ENCODE data around the gene GPR158. TPM values are rescaled to one million over a fixed set of nuclear protein-coding genes. Genes with fewer than 3 reads are reported as not detected.

The GPR158 gene
- total RNA-seq, 1 donor from 2014 or later: 0.52 TPM

- Histone ChIP-seq H3K27me3 (ENCODE audit: control insufficient read depth in 3 of 3, insufficient read depth in 3 of 3, low read length in 3 of 3) (no peaks in the 10 kb centered on the region), H3K4me1 (ENCODE audit: control insufficient read depth in 3 of 3, insufficient read depth in 3 of 3, low read length in 3 of 3) (no peaks in the 10 kb centered on the region), H3K27ac (ENCODE audit: low read depth, low read length) (no peak overlapping the region), H3K36me3 (ENCODE audit: control insufficient read depth in 3 of 3, insufficient read depth in 3 of 3, low read length in 3 of 3) (no peaks in the 10 kb centered on the region), H3K9ac (ENCODE audit: low read depth in 1 of 3, low read length in 3 of 3) (no peak overlapping the region), H3K9me3 (ENCODE audit: control insufficient read depth in 3 of 3, low read length in 3 of 3) (peaks cover 0 to 3% (median 0%) of the 10 kb centered on the region in 3 donors), H3K4me3 (ENCODE audit: low read length in 3 of 3) (no peak overlapping the region)
Measured at GRCh38 chr10:25384618-25385017, 209.8 kb downstream of the GPR158 start.

GRCh38 chr10:25388188-25388861, 213.5 kb downstream of the GPR158 start:
- Histone ChIP-seq H3K27me3 (ENCODE audit: control insufficient read depth in 3 of 3, insufficient read depth in 3 of 3, low read length in 3 of 3) (no peaks in the 10 kb centered on the region), H3K4me1 (ENCODE audit: control insufficient read depth in 3 of 3, insufficient read depth in 3 of 3, low read length in 3 of 3) (no peaks in the 10 kb centered on the region), H3K27ac (ENCODE audit: low read depth, low read length) (no peak overlapping the region), H3K4me3 (ENCODE audit: low read length in 3 of 3) (no peak overlapping the region), H3K9me3 (ENCODE audit: control insufficient read depth in 3 of 3, low read length in 3 of 3) (peaks cover 0 to 3% (median 0%) of the 10 kb centered on the region in 3 donors), H3K36me3 (ENCODE audit: control insufficient read depth in 3 of 3, insufficient read depth in 3 of 3, low read length in 3 of 3) (no peaks in the 10 kb centered on the region), H3K9ac (ENCODE audit: low read depth in 1 of 3, low read length in 3 of 3) (no peak overlapping the region)

- Histone ChIP-seq H3K9me3 (ENCODE audit: control insufficient read depth in 3 of 3, low read length in 3 of 3) (peaks cover 0 to 3% (median 0%) of the 10 kb centered on the region in 3 donors), H3K4me3 (ENCODE audit: low read length in 3 of 3) (no peak overlapping the region), H3K9ac (ENCODE audit: low read depth in 1 of 3, low read length in 3 of 3) (no peak overlapping the region), H3K36me3 (ENCODE audit: control insufficient read depth in 3 of 3, insufficient read depth in 3 of 3, low read length in 3 of 3) (no peaks in the 10 kb centered on the region), H3K4me1 (ENCODE audit: control insufficient read depth in 3 of 3, insufficient read depth in 3 of 3, low read length in 3 of 3) (no peaks in the 10 kb centered on the region), H3K27ac (ENCODE audit: low read depth, low read length) (no peak overlapping the region), H3K27me3 (ENCODE audit: control insufficient read depth in 3 of 3, insufficient read depth in 3 of 3, low read length in 3 of 3) (no peaks in the 10 kb centered on the region)
Measured at GRCh38 chr10:25388862-25389206, 214.0 kb downstream of the GPR158 start.

DNA sequence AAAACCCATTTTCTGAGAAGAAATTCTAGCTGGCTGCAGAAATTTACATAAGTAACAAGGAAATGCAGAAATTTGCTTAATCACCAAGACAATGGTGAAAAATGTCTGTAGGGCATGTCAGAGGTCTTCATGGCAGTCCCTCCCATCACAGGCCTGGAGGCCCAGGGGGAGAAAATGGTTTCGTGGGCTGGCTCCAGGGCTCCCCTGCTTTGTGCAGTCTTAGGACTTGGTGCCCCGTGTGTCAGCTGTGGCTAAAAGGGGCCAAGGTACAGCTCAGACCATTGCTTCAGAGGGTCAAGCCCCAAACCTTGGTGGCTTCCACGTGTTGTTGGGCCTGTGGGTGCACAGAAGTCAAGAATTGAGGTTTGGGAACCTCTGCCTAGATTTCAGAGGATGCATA, 215.9 kb downstream of the GPR158 start:
- H3K9ac ChIP-seq (ENCODE audit: low read depth in 1 of 3, low read length in 3 of 3): no peak overlapping the region
- H3K4me1 ChIP-seq (ENCODE audit: control insufficient read depth in 3 of 3, insufficient read depth in 3 of 3, low read length in 3 of 3): no peaks in the 10 kb centered on the region
- H3K9me3 ChIP-seq (ENCODE audit: control insufficient read depth in 3 of 3, low read length in 3 of 3): peaks cover 0 to 3% (median 0%) of the 10 kb centered on the region in 3 donors
- H3K4me3 ChIP-seq (ENCODE audit: low read length in 3 of 3): no peak overlapping the region
- no peaks in the 10 kb centered on the region for H3K27me3 ChIP-seq (ENCODE audit: control insufficient read depth in 3 of 3, insufficient read depth in 3 of 3, low read length in 3 of 3)
- H3K36me3 ChIP-seq (ENCODE audit: control insufficient read depth in 3 of 3, insufficient read depth in 3 of 3, low read length in 3 of 3): no peaks in the 10 kb centered on the region
- H3K27ac ChIP-seq (ENCODE audit: low read depth, low read length): no peak overlapping the region

DNA sequence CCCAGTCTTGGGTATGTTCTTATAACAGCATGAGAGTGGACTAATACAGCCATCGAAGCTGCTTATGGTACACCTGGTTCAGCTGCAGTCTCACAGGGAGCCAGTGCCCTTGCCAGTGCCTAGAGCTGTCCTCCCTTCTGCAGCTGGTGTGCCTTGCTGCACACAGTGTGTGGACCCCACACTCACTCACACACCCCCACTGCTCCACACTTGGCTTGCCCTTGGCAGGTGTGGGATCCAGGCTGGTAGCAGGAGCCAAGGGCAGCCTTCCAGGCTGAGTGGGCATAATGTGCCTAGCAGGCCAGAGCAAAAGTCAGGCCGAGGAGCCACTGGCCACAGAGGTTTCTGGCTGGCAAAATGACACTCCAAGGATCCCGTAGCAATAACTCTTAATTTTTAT, 217.3 kb downstream of the GPR158 start:
- no peak overlapping the region for H3K27ac ChIP-seq (ENCODE audit: low read depth, low read length)
- no peak overlapping the region for H3K9ac ChIP-seq (ENCODE audit: low read depth in 1 of 3, low read length in 3 of 3)
- H3K27me3 ChIP-seq (ENCODE audit: control insufficient read depth in 3 of 3, insufficient read depth in 3 of 3, low read length in 3 of 3): no peaks in the 10 kb centered on the region
- H3K36me3 ChIP-seq (ENCODE audit: control insufficient read depth in 3 of 3, insufficient read depth in 3 of 3, low read length in 3 of 3): no peaks in the 10 kb centered on the region
- H3K4me1 ChIP-seq (ENCODE audit: control insufficient read depth in 3 of 3, insufficient read depth in 3 of 3, low read length in 3 of 3): no peaks in the 10 kb centered on the region
- peaks cover 0 to 3% (median 0%) of the 10 kb centered on the region in 3 donors for H3K9me3 ChIP-seq (ENCODE audit: control insufficient read depth in 3 of 3, low read length in 3 of 3)
- no peak overlapping the region for H3K4me3 ChIP-seq (ENCODE audit: low read length in 3 of 3)

DNA sequence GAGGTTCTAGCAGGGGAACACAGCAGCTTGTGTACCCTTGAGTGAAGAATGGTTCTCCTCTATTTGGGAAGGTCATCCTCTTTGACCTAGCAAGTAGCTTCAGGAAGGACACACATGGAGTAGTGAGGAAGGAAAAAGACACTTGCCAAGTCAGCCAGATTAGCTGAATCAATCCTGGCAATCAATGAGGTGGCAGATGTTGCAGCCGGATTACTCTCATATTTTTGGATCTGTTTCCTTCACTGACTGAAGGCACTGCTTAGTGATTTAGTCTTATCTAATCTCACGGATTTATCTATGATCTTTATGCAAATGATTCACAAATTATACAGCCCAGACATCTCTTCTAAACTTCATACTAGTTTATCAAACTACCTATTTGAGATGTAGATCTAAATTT, 218.8 kb downstream of the GPR158 start:
- Histone ChIP-seq H3K27me3 (ENCODE audit: control insufficient read depth in 3 of 3, insufficient read depth in 3 of 3, low read length in 3 of 3) (no peaks in the 10 kb centered on the region), H3K27ac (ENCODE audit: low read depth, low read length) (no peak overlapping the region), H3K4me3 (ENCODE audit: low read length in 3 of 3) (no peak overlapping the region), H3K9ac (ENCODE audit: low read depth in 1 of 3, low read length in 3 of 3) (no peak overlapping the region), H3K36me3 (ENCODE audit: control insufficient read depth in 3 of 3, insufficient read depth in 3 of 3, low read length in 3 of 3) (no peaks in the 10 kb centered on the region), H3K4me1 (ENCODE audit: control insufficient read depth in 3 of 3, insufficient read depth in 3 of 3, low read length in 3 of 3) (no peaks in the 10 kb centered on the region), H3K9me3 (ENCODE audit: control insufficient read depth in 3 of 3, low read length in 3 of 3) (no peaks in the 10 kb centered on the region)

DNA sequence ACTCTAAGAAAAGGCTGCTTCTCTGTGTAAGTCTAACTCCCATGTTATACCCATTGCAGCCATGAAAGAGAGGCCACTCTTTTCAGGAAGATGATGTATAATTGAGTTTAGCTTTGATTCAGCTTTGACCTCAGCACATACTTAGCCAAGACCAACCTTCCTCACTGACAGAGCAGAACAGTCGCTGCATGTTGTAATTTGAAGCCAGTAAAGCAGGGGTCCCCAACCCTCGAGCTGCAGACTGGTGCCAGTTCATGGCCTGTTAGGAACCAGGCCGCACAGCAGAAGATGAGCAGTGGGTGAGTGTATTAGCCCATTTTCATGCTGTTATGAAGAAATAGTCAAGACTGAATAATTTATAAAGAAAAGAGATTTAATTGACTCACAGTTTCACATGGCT, 223.9 kb downstream of the GPR158 start:
- no peaks in the 10 kb centered on the region for H3K27me3 ChIP-seq (ENCODE audit: control insufficient read depth in 3 of 3, insufficient read depth in 3 of 3, low read length in 3 of 3)
- H3K4me3 ChIP-seq (ENCODE audit: low read length in 3 of 3): no peak overlapping the region
- H3K9ac ChIP-seq (ENCODE audit: low read depth in 1 of 3, low read length in 3 of 3): no peak overlapping the region
- H3K9me3 ChIP-seq (ENCODE audit: control insufficient read depth in 3 of 3, low read length in 3 of 3): no peaks in the 10 kb centered on the region
- H3K36me3 ChIP-seq (ENCODE audit: control insufficient read depth in 3 of 3, insufficient read depth in 3 of 3, low read length in 3 of 3): no peaks in the 10 kb centered on the region
- H3K4me1 ChIP-seq (ENCODE audit: control insufficient read depth in 3 of 3, insufficient read depth in 3 of 3, low read length in 3 of 3): no peaks in the 10 kb centered on the region
- H3K27ac ChIP-seq (ENCODE audit: low read depth, low read length): no peak overlapping the region

GRCh38 chr10:25405871-25406270, 231.1 kb downstream of the GPR158 start:
- Histone ChIP-seq H3K9me3 (ENCODE audit: control insufficient read depth in 3 of 3, low read length in 3 of 3) (no peaks in the 10 kb centered on the region), H3K36me3 (ENCODE audit: control insufficient read depth in 3 of 3, insufficient read depth in 3 of 3, low read length in 3 of 3) (no peaks in the 10 kb centered on the region), H3K9ac (ENCODE audit: low read depth in 1 of 3, low read length in 3 of 3) (no peak overlapping the region), H3K4me3 (ENCODE audit: low read length in 3 of 3) (no peak overlapping the region), H3K27ac (ENCODE audit: low read depth, low read length) (no peak overlapping the region), H3K4me1 (ENCODE audit: control insufficient read depth in 3 of 3, insufficient read depth in 3 of 3, low read length in 3 of 3) (no peaks in the 10 kb centered on the region), H3K27me3 (ENCODE audit: control insufficient read depth in 3 of 3, insufficient read depth in 3 of 3, low read length in 3 of 3) (no peaks in the 10 kb centered on the region)

DNA sequence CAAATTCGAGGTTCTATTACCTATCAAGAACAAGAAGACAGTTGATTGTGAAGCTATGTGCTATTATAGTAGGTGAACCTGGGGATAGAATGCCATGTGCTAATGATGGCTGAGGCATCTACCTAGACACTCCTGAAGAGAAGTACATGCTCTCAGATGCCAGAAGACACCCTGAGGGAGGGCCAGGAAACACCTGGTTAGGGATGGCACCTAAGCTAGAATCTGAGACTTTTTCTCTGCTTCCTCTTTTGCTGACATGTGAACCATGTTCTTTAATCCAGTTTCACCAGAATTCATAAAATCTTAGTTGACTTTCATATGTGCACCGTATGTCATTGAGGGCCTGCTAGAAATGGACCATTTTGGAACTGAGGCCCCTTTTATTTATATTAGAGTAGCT, 242.8 kb downstream of the GPR158 start:
- Histone ChIP-seq H3K36me3 (ENCODE audit: control insufficient read depth in 3 of 3, insufficient read depth in 3 of 3, low read length in 3 of 3) (no peaks in the 10 kb centered on the region), H3K4me3 (ENCODE audit: low read length in 3 of 3) (no peak overlapping the region)

DNA sequence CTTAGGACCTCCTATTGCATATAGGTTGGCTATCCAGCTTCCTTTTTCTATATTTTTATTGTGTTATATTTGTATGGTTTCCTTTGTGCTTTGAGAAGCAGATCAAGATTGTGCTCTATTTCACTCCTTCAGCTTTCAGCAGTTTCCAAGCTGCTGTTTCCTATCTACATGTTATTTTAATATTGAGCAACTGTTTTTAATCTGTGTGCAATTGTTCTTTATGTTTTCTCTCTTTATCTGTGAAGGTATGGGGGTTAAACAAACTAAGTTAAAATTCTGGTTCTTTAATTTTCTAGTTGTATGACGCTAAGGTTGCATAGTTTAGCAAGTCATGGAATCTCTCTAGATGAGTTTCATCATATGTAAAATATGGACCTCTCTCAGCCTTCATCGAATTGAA, 251.0 kb downstream of the GPR158 start:
- Histone ChIP-seq H3K27ac (ENCODE audit: low read depth, low read length) (no peak overlapping the region), H3K4me1 (ENCODE audit: control insufficient read depth in 3 of 3, insufficient read depth in 3 of 3, low read length in 3 of 3) (no peaks in the 10 kb centered on the region), H3K27me3 (ENCODE audit: control insufficient read depth in 3 of 3, insufficient read depth in 3 of 3, low read length in 3 of 3) (no peaks in the 10 kb centered on the region), H3K9me3 (ENCODE audit: control insufficient read depth in 3 of 3, low read length in 3 of 3) (no peaks in the 10 kb centered on the region), H3K36me3 (ENCODE audit: control insufficient read depth in 3 of 3, insufficient read depth in 3 of 3, low read length in 3 of 3) (no peaks in the 10 kb centered on the region), H3K4me3 (ENCODE audit: low read length in 3 of 3) (no peak overlapping the region), H3K9ac (ENCODE audit: low read depth in 1 of 3, low read length in 3 of 3) (no peak overlapping the region)

More for the DNA sequence above, 242.8 kb downstream of the GPR158 start:
- Histone ChIP-seq H3K4me1 (ENCODE audit: control insufficient read depth in 3 of 3, insufficient read depth in 3 of 3, low read length in 3 of 3) (no peaks in the 10 kb centered on the region), H3K27me3 (ENCODE audit: control insufficient read depth in 3 of 3, insufficient read depth in 3 of 3, low read length in 3 of 3) (no peaks in the 10 kb centered on the region), H3K9ac (ENCODE audit: low read depth in 1 of 3, low read length in 3 of 3) (no peak overlapping the region), H3K27ac (ENCODE audit: low read depth, low read length) (no peak overlapping the region), H3K9me3 (ENCODE audit: control insufficient read depth in 3 of 3, low read length in 3 of 3) (no peaks in the 10 kb centered on the region)

Measured in skeletal muscle tissue (tissue), 4 donors.